K562 (cell line): ENCODE results near the gene TRMT44. TPM values are rescaled to one million over a fixed set of nuclear protein-coding genes. Genes with fewer than 3 reads are reported as not detected.

Experiments
- ATAC-seq: fragments of 200-7000 bp; cut with Tn5 transposase; 3 replicates; pipeline ENCODE4 v1.9.1; 2020; ENCODE audit warnings: moderate library complexity
- BruUV-seq: library from RNA; stranded (reverse); fragments of 400-500 nt; replicated peaks from 2 replicates; lab custom pipeline; 2021; lab: Mats Ljungman, UMichigan
- CTCF ChIA-PET: fragments of 300-600 bp; formaldehyde crosslinking; extraction: SDS; loops from one replicate; lab custom pipeline; 2021; ENCODE audit warnings: low intra/inter-chr PET ratio; lab: Yijun Ruan, JAX
- POLR2A ChIA-PET: fragments of 300-600, 350-650 bp; sonication (Branson Sonifier 250); formaldehyde crosslinking; extraction: SDS; loops from one replicate; lab custom pipeline; 2021; ENCODE audit warnings: antibody characterized with exemption, inconsistent platforms; lab: Yijun Ruan, JAX
- DNase-seq, 4 experiments: peaks; one replicate each; pipeline versions ENCODE4 v3.0.0 to v3.0.0-alpha.2; 2011 to 2018; ENCODE audit warnings: low spot score in 3 of 4, mixed read lengths in 3 of 4; ENCODE audit errors: extremely low read depth in 1 of 4
- FAIRE-seq: peaks from 2 replicates; lab custom pipeline; 2011; peaks lifted over from hg19 to GRCh38; lab: Jason Lieb, UNC
- H2AFZ ChIP-seq: 2 replicates; pipeline ENCODE4 v1.6.0; 2011; ENCODE audit warnings: low read depth, low read length, control low read depth, inconsistent platforms
- H3K27ac ChIP-seq: fragments of 200-600 bp; 3 replicates; pipeline ENCODE4 v1.8.0; 2011; ENCODE audit warnings: low read depth, mild to moderate bottlenecking, control low read depth, inconsistent platforms, low read length, moderate library complexity, mixed read lengths; ENCODE audit errors: extremely low read depth
- H3K27me3 ChIP-seq, 2 experiments: fragments of 300-600 bp in 1 of 2; 2 replicates in 1 of 2; 3 replicates in 1 of 2; pipeline versions ENCODE4 v1.6.0 to v1.8.0; 2011; ENCODE audit warnings: inconsistent platforms in 2 of 2, low read length in 2 of 2, mild to moderate bottlenecking in 1 of 2, mixed read lengths in 1 of 2, moderate library complexity in 1 of 2; ENCODE audit not compliant: control insufficient read depth in 2 of 2, insufficient read depth in 2 of 2
- H3K36me3 ChIP-seq: fragments of 300-600 bp; 3 replicates; pipeline ENCODE4 v1.8.0; 2011; ENCODE audit warnings: mild to moderate bottlenecking, low read length, inconsistent platforms; ENCODE audit not compliant: control insufficient read depth, insufficient read depth
- H3K4me1 ChIP-seq, 2 experiments: fragments of 200-600 bp in 1 of 2; replicated peaks in 1 of 2; 2 replicates in 1 of 2; 3 replicates in 1 of 2; pipeline versions ENCODE4 v1.5.1 to v1.8.0; 2011; ENCODE audit warnings: inconsistent platforms in 2 of 2, low read length in 2 of 2, mild to moderate bottlenecking in 1 of 2, mixed read lengths in 1 of 2, moderate library complexity in 1 of 2; ENCODE audit not compliant: control insufficient read depth in 2 of 2, insufficient read depth in 2 of 2
- H3K4me2 ChIP-seq: 2 replicates; pipeline ENCODE4 v1.6.1; 2011; ENCODE audit warnings: low read length, control low read depth, inconsistent platforms, mixed read lengths; ENCODE audit not compliant: insufficient read depth
- H3K4me3 ChIP-seq: fragments of 200-600 bp; sonication (generic), shearing (Covaris generic); 2 replicates; pipeline ENCODE4 v1.5.1; 2016; ENCODE audit warnings: control low read depth, inconsistent platforms
- H3K79me2 ChIP-seq: fragments of 200-600 bp; 3 replicates; pipeline ENCODE4 v1.8.0; 2011; ENCODE audit warnings: low read length, inconsistent platforms; ENCODE audit not compliant: control insufficient read depth, insufficient read depth
- H3K9ac ChIP-seq, 2 experiments: 2 replicates each; pipeline versions ENCODE4 v1.6.0 to v1.6.1; 2011; ENCODE audit warnings: low read depth in 2 of 2, low read length in 2 of 2, control low read depth in 1 of 2, inconsistent platforms in 1 of 2, mild to moderate bottlenecking in 1 of 2, mixed read lengths in 1 of 2; ENCODE audit not compliant: insufficient read depth in 1 of 2
- H3K9me1 ChIP-seq: one replicate; pipeline ENCODE4 v1.6.0; 2011; ENCODE audit warnings: inconsistent platforms, mild to moderate bottlenecking, low read length, moderate library complexity; ENCODE audit not compliant: control insufficient read depth, insufficient read depth
- H3K9me3 ChIP-seq: replicated peaks from 2 replicates; pipeline ENCODE4 v1.5.1; 2011; ENCODE audit warnings: low read depth, low read length, inconsistent platforms; ENCODE audit not compliant: control insufficient read depth, insufficient read depth
- H4K20me1 ChIP-seq: replicated peaks from 2 replicates; pipeline ENCODE4 v1.6.1; 2011; ENCODE audit warnings: low read length, inconsistent platforms, mixed read lengths; ENCODE audit not compliant: control insufficient read depth, insufficient read depth
- MCM2 ChIP-seq: fragments of 450-650 bp; IDR thresholded peaks from 2 replicates; pipeline ENCODE4 v1.6.1; 2017; ENCODE audit warnings: low read depth, mild to moderate bottlenecking
- RBM22 ChIP-seq: fragments of 200-400 bp; formaldehyde crosslinking; IDR thresholded peaks from 2 replicates; pipeline ENCODE4 v1.6.1; 2018; ENCODE audit warnings: low read length, low read depth; ENCODE audit not compliant: poor library complexity, severe bottlenecking
- WGBS: fragments of 100-300 bp; shearing (Covaris generic); methylation state at CpG from one replicate; pipeline ENCODE4 v1.1.6; 2016; ENCODE audit warnings: low coverage, mixed read lengths; ENCODE audit not compliant: insufficient coverage; ENCODE audit errors: missing lambda C conversion rate; 5-methylcytosine and 5-hydroxymethylcytosine counted together
- in situ Hi-C: fragments of 300-500 bp; cut with MboI; formaldehyde crosslinking; loops from 4 replicates; pipeline ENCODE4 v1.15.0; 2018; ENCODE audit warnings: inconsistent platforms, mixed read lengths
- intact Hi-C: fragments of 100-400 bp; cut with micrococcal nuclease; formaldehyde crosslinking; loops from 2 replicates; pipeline ENCODE4 v1.14.2; 2022
- polyA plus RNA-seq, 8 experiments: library from polyadenylated mRNA; depleted of rRNA in 4 of 8; stranded (reverse) in 5 of 8; unstranded in 3 of 8; fragments of >200 nt; fragmentation: Nextera tagmentation in 2 of 8; fragmentation: Illumina TruSeq in 1 of 8; extraction: Ambion mirVana in 2 of 8; extraction: Trizol in 1 of 8; gene quantifications; 2 replicates each; pipeline versions ENCODE4 v1.2.1 to v1.2.3, GENCODE V29; 2011 to 2014; ENCODE audit warnings: inconsistent platforms in 1 of 8, missing spikeins in 1 of 8
- total RNA-seq, 7 experiments: library from RNA; depleted of rRNA in 6 of 7; stranded (reverse); fragments of >200 nt in 6 of 7; fragmentation: Illumina TruSeq in 2 of 7; extraction: Trizol in 2 of 7; gene quantifications; 2 replicates each; pipeline versions ENCODE4 v1.2.1 to v1.2.3, GENCODE V29; 2011 to 2021; ENCODE audit warnings: low replicate concordance in 1 of 7
- TF ChIP-seq, protein P1 (sequence below), 2 experiments: fragments of 450-650 bp; IDR thresholded peaks; 2 replicates each; pipeline ENCODE4 v1.6.1; 2018; ENCODE audit warnings: mild to moderate bottlenecking in 2 of 2, low read depth in 1 of 2; ENCODE audit not compliant: partially characterized antibody in 2 of 2
- TF ChIP-seq, protein P2 (sequence below): fragments of 250-450 bp; sonication (Bioruptor Pico); IDR thresholded peaks from 2 replicates; pipeline ENCODE4 v1.8.0; 2021; ENCODE audit warnings: mild to moderate bottlenecking, moderate library complexity
- TF ChIP-seq, protein P3 (sequence below): fragments of 250-450 bp; sonication (Bioruptor Pico); IDR thresholded peaks from 2 replicates; pipeline ENCODE4 v1.5.0; 2020; ENCODE audit warnings: mild to moderate bottlenecking, borderline replicate concordance

TRMT44 gene
- total and polyA plus RNA-seq, 9 of the 15 experiments (the other 6 are each of a cell fraction or from before 2014, with no cell fraction given): 1.2 to 18.6 (median 10.0) TPM

DNA sequence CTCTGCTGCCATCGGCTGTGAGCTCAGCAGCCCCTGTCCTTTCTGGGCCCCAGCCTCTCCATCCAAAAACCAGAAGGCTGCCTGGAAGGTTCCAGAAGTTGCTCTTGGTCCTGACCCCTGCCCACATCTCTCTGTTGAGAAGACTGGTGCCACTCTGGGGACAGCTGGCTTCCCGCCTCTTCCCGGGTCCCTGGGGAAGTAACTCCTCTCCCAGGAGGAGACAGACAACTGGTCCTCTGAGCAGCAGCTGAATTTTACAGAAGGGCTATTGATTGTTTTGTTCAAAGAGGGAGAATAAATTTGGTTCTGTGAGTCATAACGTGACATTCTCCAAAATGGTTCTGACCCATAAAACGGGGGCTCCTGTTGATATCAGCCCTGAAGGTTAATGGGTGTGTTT is 61.2 kb downstream of the TRMT44 start:
- Histone ChIP-seq H3K36me3 (no peaks in the 10 kb centered on the region), H3K27ac (no peak overlapping the region), H3K4me1 (peaks cover 0 to 19% of the 10 kb centered on the region in 2 experiments; a peak in 2 of 5 replicates), H3K9me1 (peaks cover 5% of the 10 kb centered on the region), H2AFZ (no peak overlapping the region), H3K4me2 (no peak overlapping the region), H3K79me2 (no peaks in the 10 kb centered on the region), H3K27me3 (peaks cover 0 to 5% of the 10 kb centered on the region in 2 experiments; a peak in 1 of 5 replicates), H3K9me3 (no peaks in the 10 kb centered on the region; the same call in 1 of the 2 replicates), H4K20me1 (no peaks in the 10 kb centered on the region), H3K4me3 (no peak overlapping the region), H3K9ac (no peak overlapping the region)
- TF ChIP-seq, protein P1, sequence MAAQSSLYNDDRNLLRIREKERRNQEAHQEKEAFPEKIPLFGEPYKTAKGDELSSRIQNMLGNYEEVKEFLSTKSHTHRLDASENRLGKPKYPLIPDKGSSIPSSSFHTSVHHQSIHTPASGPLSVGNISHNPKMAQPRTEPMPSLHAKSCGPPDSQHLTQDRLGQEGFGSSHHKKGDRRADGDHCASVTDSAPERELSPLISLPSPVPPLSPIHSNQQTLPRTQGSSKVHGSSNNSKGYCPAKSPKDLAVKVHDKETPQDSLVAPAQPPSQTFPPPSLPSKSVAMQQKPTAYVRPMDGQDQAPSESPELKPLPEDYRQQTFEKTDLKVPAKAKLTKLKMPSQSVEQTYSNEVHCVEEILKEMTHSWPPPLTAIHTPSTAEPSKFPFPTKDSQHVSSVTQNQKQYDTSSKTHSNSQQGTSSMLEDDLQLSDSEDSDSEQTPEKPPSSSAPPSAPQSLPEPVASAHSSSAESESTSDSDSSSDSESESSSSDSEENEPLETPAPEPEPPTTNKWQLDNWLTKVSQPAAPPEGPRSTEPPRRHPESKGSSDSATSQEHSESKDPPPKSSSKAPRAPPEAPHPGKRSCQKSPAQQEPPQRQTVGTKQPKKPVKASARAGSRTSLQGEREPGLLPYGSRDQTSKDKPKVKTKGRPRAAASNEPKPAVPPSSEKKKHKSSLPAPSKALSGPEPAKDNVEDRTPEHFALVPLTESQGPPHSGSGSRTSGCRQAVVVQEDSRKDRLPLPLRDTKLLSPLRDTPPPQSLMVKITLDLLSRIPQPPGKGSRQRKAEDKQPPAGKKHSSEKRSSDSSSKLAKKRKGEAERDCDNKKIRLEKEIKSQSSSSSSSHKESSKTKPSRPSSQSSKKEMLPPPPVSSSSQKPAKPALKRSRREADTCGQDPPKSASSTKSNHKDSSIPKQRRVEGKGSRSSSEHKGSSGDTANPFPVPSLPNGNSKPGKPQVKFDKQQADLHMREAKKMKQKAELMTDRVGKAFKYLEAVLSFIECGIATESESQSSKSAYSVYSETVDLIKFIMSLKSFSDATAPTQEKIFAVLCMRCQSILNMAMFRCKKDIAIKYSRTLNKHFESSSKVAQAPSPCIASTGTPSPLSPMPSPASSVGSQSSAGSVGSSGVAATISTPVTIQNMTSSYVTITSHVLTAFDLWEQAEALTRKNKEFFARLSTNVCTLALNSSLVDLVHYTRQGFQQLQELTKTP (IDR thresholded peaks at IDR 0.05; ENCODE audit: low read depth in 1 of 2, partially characterized antibody in 2 of 2): no peak
- TF ChIP-seq RBM22 (no peak), MCM2 (no peak)
- TF ChIP-seq, protein P2, sequence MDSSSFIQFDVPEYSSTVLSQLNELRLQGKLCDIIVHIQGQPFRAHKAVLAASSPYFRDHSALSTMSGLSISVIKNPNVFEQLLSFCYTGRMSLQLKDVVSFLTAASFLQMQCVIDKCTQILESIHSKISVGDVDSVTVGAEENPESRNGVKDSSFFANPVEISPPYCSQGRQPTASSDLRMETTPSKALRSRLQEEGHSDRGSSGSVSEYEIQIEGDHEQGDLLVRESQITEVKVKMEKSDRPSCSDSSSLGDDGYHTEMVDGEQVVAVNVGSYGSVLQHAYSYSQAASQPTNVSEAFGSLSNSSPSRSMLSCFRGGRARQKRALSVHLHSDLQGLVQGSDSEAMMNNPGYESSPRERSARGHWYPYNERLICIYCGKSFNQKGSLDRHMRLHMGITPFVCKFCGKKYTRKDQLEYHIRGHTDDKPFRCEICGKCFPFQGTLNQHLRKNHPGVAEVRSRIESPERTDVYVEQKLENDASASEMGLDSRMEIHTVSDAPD (CRISPR knock-in tag): no peak
- TF ChIP-seq, protein P3, sequence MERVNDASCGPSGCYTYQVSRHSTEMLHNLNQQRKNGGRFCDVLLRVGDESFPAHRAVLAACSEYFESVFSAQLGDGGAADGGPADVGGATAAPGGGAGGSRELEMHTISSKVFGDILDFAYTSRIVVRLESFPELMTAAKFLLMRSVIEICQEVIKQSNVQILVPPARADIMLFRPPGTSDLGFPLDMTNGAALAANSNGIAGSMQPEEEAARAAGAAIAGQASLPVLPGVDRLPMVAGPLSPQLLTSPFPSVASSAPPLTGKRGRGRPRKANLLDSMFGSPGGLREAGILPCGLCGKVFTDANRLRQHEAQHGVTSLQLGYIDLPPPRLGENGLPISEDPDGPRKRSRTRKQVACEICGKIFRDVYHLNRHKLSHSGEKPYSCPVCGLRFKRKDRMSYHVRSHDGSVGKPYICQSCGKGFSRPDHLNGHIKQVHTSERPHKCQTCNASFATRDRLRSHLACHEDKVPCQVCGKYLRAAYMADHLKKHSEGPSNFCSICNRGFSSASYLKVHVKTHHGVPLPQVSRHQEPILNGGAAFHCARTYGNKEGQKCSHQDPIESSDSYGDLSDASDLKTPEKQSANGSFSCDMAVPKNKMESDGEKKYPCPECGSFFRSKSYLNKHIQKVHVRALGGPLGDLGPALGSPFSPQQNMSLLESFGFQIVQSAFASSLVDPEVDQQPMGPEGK (CRISPR knock-in tag): no peak
- BruUV-seq: no TSS peak
- in situ Hi-C loops: no loop called here
- ChIA-PET CTCF (no interaction called here), POLR2A (interaction anchor here (1.2 kb wide), 1 partner anchor 11 kb away, joined by 3 read pairs; no protein-coding TSS in a partner anchor)
- DNase-seq: no peak
- 38% methylated on average over 4 of the region's 5 CpGs for WGBS
- FAIRE-seq: no peak
- intact Hi-C loops: no loop called here
- ATAC-seq: no peak
